ENCODE results near the gene FADS1.

The FADS1 gene

GRCh38 chr11:61766353-61766841 lies 50.4 kb downstream of the FADS1 start:
- Histone ChIP-seq H3K27ac (ENCODE audit: low read length) (no peak overlapping the region), H3K4me1 (ENCODE audit: control insufficient read depth, insufficient read depth, low read length) (peaks cover 7% of the 10 kb centered on the region; the same call in 1 of the 2 replicates), H3K9me3 (ENCODE audit: control insufficient read depth, insufficient read depth, low read length) (no peaks in the 10 kb centered on the region), H3K27me3 (ENCODE audit: control insufficient read depth, insufficient read depth, low read length) (no peaks in the 10 kb centered on the region), H3K36me3 (ENCODE audit: control insufficient read depth, insufficient read depth, low read length) (no peaks in the 10 kb centered on the region; the same call in 1 of the 2 replicates), H3K4me3 (ENCODE audit: low read length) (no peak overlapping the region)
- no CpG with 5 or more reads among the region's 13 CpGs for WGBS (ENCODE audit: insufficient coverage, insufficient read length)
- no peak for DNase-seq (ENCODE audit: low read depth, low spot score)

- no peak for DNase-seq (ENCODE audit: low read depth, low spot score)
- WGBS (ENCODE audit: insufficient coverage, insufficient read length), result no CpG with 5 or more reads among the region's 26 CpGs
- Histone ChIP-seq H3K27ac (ENCODE audit: low read length) (no peak overlapping the region), H3K4me1 (ENCODE audit: control insufficient read depth, insufficient read depth, low read length) (peaks cover 7% of the 10 kb centered on the region; the same call in 1 of the 2 replicates), H3K36me3 (ENCODE audit: control insufficient read depth, insufficient read depth, low read length) (no peaks in the 10 kb centered on the region; the same call in 1 of the 2 replicates), H3K4me3 (ENCODE audit: low read length) (no peak overlapping the region), H3K27me3 (ENCODE audit: control insufficient read depth, insufficient read depth, low read length) (no peaks in the 10 kb centered on the region), H3K9me3 (ENCODE audit: control insufficient read depth, insufficient read depth, low read length) (no peaks in the 10 kb centered on the region)
Measured at GRCh38 chr11:61765550-61766253, 51.1 kb downstream of the FADS1 start.

- Histone ChIP-seq H3K36me3 (ENCODE audit: control insufficient read depth, insufficient read depth, low read length) (no peaks in the 10 kb centered on the region; the same call in 1 of the 2 replicates), H3K27me3 (ENCODE audit: control insufficient read depth, insufficient read depth, low read length) (no peaks in the 10 kb centered on the region), H3K27ac (ENCODE audit: low read length) (no peak overlapping the region), H3K4me1 (ENCODE audit: control insufficient read depth, insufficient read depth, low read length) (peaks cover 5% of the 10 kb centered on the region; the same call in 1 of the 2 replicates), H3K4me3 (ENCODE audit: low read length) (no peak overlapping the region), H3K9me3 (ENCODE audit: control insufficient read depth, insufficient read depth, low read length) (no peaks in the 10 kb centered on the region)
- WGBS (ENCODE audit: insufficient coverage, insufficient read length), result no CpG with 5 or more reads among the region's 22 CpGs
- DNase-seq (ENCODE audit: low read depth, low spot score), result no peak
Measured at GRCh38 chr11:61764606-61765260, 52.1 kb downstream of the FADS1 start.

GRCh38 chr11:61763930-61764605 lies 52.7 kb downstream of the FADS1 start:
- no CpG with 5 or more reads among the region's 23 CpGs for WGBS (ENCODE audit: insufficient coverage, insufficient read length)
- H3K36me3 ChIP-seq (ENCODE audit: control insufficient read depth, insufficient read depth, low read length), result no peaks in the 10 kb centered on the region; the same call in 1 of the 2 replicates
- no peak overlapping the region for H3K27ac ChIP-seq (ENCODE audit: low read length)

DNA sequence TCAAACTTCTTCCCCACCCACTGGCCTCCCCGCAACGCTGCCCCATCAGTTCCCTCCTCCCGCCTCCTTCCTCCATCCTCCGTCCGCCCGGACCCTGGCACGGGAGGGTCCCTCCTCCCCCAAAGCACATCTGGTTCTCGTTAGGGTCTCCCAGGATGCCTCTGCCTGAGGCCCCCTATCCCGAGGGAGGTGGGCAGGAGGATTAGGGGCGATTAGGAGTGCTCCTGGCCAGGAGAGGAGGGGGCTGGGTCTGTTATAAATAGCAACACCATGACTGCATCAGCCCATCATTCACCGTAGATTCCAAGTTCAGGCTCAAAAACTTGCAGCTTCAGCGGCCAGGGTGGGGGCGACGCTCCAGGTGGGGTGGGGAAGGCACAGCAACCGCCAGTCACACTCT lies 54.0 kb downstream of the FADS1 start:
- no peaks in the 10 kb centered on the region for H3K9me3 ChIP-seq (ENCODE audit: control insufficient read depth, insufficient read depth, low read length)
- no peaks in the 10 kb centered on the region for H3K27me3 ChIP-seq (ENCODE audit: control insufficient read depth, insufficient read depth, low read length)
- no peaks in the 10 kb centered on the region; the same call in 1 of the 2 replicates for H3K36me3 ChIP-seq (ENCODE audit: control insufficient read depth, insufficient read depth, low read length)
- WGBS (ENCODE audit: insufficient coverage, insufficient read length), result no CpG with 5 or more reads among the region's 15 CpGs
- no peak overlapping the region for H3K4me3 ChIP-seq (ENCODE audit: low read length)
- H3K27ac ChIP-seq (ENCODE audit: low read length), result no peak overlapping the region
- peaks cover 3% of the 10 kb centered on the region; the same call in 1 of the 2 replicates for H3K4me1 ChIP-seq (ENCODE audit: control insufficient read depth, insufficient read depth, low read length)
- DNase-seq (ENCODE audit: low read depth, low spot score), result no peak

More at GRCh38 chr11:61763930-61764605, 52.7 kb downstream of the FADS1 start:
- Histone ChIP-seq H3K27me3 (ENCODE audit: control insufficient read depth, insufficient read depth, low read length) (no peaks in the 10 kb centered on the region), H3K9me3 (ENCODE audit: control insufficient read depth, insufficient read depth, low read length) (no peaks in the 10 kb centered on the region), H3K4me1 (ENCODE audit: control insufficient read depth, insufficient read depth, low read length) (peaks cover 3% of the 10 kb centered on the region; the same call in 1 of the 2 replicates), H3K4me3 (ENCODE audit: low read length) (no peak overlapping the region)
- DNase-seq (ENCODE audit: low read depth, low spot score), result no peak

DNA sequence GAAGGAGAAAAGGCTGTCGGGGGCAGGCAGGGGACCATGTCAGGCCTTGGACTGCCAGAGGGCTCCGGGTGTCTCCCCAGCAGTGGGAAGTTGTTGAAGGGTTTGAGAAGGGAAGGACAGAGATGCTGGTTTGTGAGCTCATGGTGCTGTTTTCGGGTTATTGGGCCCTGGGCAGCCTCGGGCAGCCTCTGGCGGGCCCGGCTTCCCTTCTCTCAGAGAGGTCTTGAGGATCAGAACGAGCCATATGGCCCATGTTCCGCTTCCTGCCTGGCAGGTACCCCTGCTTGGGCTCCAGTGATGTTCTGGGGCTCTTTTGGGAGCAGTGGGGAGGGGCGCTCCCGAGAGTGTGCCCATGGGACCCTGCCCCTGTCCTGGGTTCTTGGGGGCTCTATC lies 54.6 kb downstream of the FADS1 start:
- WGBS (ENCODE audit: insufficient coverage, insufficient read length), result no CpG with 5 or more reads among the region's 10 CpGs
- no peak overlapping the region for H3K27ac ChIP-seq (ENCODE audit: low read length)

GRCh38 chr11:61761440-61762222 lies 55.2 kb downstream of the FADS1 start:
- H3K36me3 ChIP-seq (ENCODE audit: control insufficient read depth, insufficient read depth, low read length), result no peaks in the 10 kb centered on the region; the same call in 1 of the 2 replicates
- no peak overlapping the region for H3K4me3 ChIP-seq (ENCODE audit: low read length)
- no peaks in the 10 kb centered on the region for H3K27me3 ChIP-seq (ENCODE audit: control insufficient read depth, insufficient read depth, low read length)
- no peak overlapping the region for H3K27ac ChIP-seq (ENCODE audit: low read length)
- no peak for DNase-seq (ENCODE audit: low read depth, low spot score)
- no CpG with 5 or more reads among the region's 11 CpGs for WGBS (ENCODE audit: insufficient coverage, insufficient read length)
- peaks cover 3% of the 10 kb centered on the region; the same call in 1 of the 2 replicates for H3K4me1 ChIP-seq (ENCODE audit: control insufficient read depth, insufficient read depth, low read length)
- no peaks in the 10 kb centered on the region for H3K9me3 ChIP-seq (ENCODE audit: control insufficient read depth, insufficient read depth, low read length)

More for the DNA sequence above, 54.6 kb downstream of the FADS1 start:
- no peaks in the 10 kb centered on the region for H3K27me3 ChIP-seq (ENCODE audit: control insufficient read depth, insufficient read depth, low read length)
- H3K9me3 ChIP-seq (ENCODE audit: control insufficient read depth, insufficient read depth, low read length), result no peaks in the 10 kb centered on the region
- H3K4me1 ChIP-seq (ENCODE audit: control insufficient read depth, insufficient read depth, low read length), result peaks cover 3% of the 10 kb centered on the region; the same call in 1 of the 2 replicates
- no peaks in the 10 kb centered on the region; the same call in 1 of the 2 replicates for H3K36me3 ChIP-seq (ENCODE audit: control insufficient read depth, insufficient read depth, low read length)
- no peak for DNase-seq (ENCODE audit: low read depth, low spot score)
- H3K4me3 ChIP-seq (ENCODE audit: low read length), result no peak overlapping the region

DNA sequence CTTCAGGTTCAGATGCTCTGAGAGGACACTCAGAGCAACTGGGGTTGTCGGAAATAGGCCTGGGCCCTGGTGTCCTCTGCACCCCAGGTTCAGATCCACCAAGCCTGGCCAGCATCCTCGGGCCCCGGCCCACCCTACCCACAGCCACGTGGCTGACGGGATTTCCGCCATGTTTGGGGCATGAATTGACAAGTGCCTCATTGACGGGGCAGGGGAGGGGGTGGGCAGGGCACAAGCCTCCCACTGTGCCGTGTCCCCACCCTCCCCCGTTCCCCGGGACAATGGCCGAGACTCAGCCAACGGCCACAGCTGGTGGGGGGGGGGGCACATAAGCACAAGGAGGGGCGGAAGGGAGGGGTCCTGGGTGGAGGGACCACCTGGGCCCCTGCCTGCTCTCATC lies 55.9 kb downstream of the FADS1 start:
- no peak for DNase-seq (ENCODE audit: low read depth, low spot score)
- H3K4me3 ChIP-seq (ENCODE audit: low read length), result no peak overlapping the region
- peaks cover 6% of the 10 kb centered on the region; the same call in 1 of the 2 replicates for H3K4me1 ChIP-seq (ENCODE audit: control insufficient read depth, insufficient read depth, low read length)
- no peaks in the 10 kb centered on the region for H3K9me3 ChIP-seq (ENCODE audit: control insufficient read depth, insufficient read depth, low read length)
- H3K27me3 ChIP-seq (ENCODE audit: control insufficient read depth, insufficient read depth, low read length), result no peaks in the 10 kb centered on the region
- no peak overlapping the region for H3K27ac ChIP-seq (ENCODE audit: low read length)
- no CpG with 5 or more reads among the region's 13 CpGs for WGBS (ENCODE audit: insufficient coverage, insufficient read length)
- no peaks in the 10 kb centered on the region for H3K36me3 ChIP-seq (ENCODE audit: control insufficient read depth, insufficient read depth, low read length)

GRCh38 chr11:61757213-61757862 lies 59.5 kb downstream of the FADS1 start:
- WGBS (ENCODE audit: insufficient coverage, insufficient read length), result no CpG with 5 or more reads among the region's 15 CpGs
- no peak overlapping the region for H3K4me3 ChIP-seq (ENCODE audit: low read length)

More at GRCh38 chr11:61757213-61757862, 59.5 kb downstream of the FADS1 start:
- Histone ChIP-seq H3K27me3 (ENCODE audit: control insufficient read depth, insufficient read depth, low read length) (peaks cover 8% of the 10 kb centered on the region), H3K36me3 (ENCODE audit: control insufficient read depth, insufficient read depth, low read length) (no peaks in the 10 kb centered on the region), H3K9me3 (ENCODE audit: control insufficient read depth, insufficient read depth, low read length) (no peaks in the 10 kb centered on the region), H3K4me1 (ENCODE audit: control insufficient read depth, insufficient read depth, low read length) (peaks cover 5% of the 10 kb centered on the region; the same call in 1 of the 2 replicates), H3K27ac (ENCODE audit: low read length) (no peak overlapping the region)
- DNase-seq (ENCODE audit: low read depth, low spot score), result no peak
